ENCODE results near the gene ZNF765.
"Not testable (repeated sequence)": the region's sequence is repeated elsewhere in the genome, so short reads cannot be mapped to it uniquely, and the experiment has no call there.

The ZNF765 gene

GRCh38 chr19:53422551-53422950 lies 27.6 kb downstream of the ZNF765 start:
- DNase-seq (ENCODE audit: low spot score), result no peak

- DNase-seq (ENCODE audit: low spot score), result not testable (repeated sequence)
These were observed 28.1 kb downstream of the ZNF765 start for GRCh38 chr19:53423074-53423473.

GRCh38 chr19:53423680-53424079 lies 28.7 kb downstream of the ZNF765 start:
- DNase-seq (ENCODE audit: low spot score), result peak; percentile 2

GRCh38 chr19:53424968-53425597 lies 30.1 kb downstream of the ZNF765 start:
- peak; percentile 77 for DNase-seq (ENCODE audit: low spot score)

GRCh38 chr19:53431399-53432087 lies 36.6 kb downstream of the ZNF765 start, which contains the start of gene ZNF761:
ZNF761 (plus strand) TSS chr19:53431984; CDS start chr19:53447269, 15,285 bp downstream.
- peak; percentile 93 for DNase-seq (ENCODE audit: low spot score)

- peak; percentile 4 for DNase-seq (ENCODE audit: low spot score)
These were observed 37.2 kb downstream of the ZNF765 start for GRCh38 chr19:53432088-53432661.

- DNase-seq (ENCODE audit: low spot score), result not testable (repeated sequence)
These were observed 48.9 kb downstream of the ZNF765 start for GRCh38 chr19:53443809-53444208.

GRCh38 chr19:53447196-53447595 lies 52.2 kb downstream of the ZNF765 start:
- not testable (repeated sequence) for DNase-seq (ENCODE audit: low spot score)

GRCh38 chr19:53455828-53456227 lies 60.9 kb downstream of the ZNF765 start:
- no peak for DNase-seq (ENCODE audit: low spot score)

GRCh38 chr19:53460131-53460721 lies 65.3 kb downstream of the ZNF765 start:
- not testable (repeated sequence) for DNase-seq (ENCODE audit: low spot score)

GRCh38 chr19:53461866-53462265 lies 66.9 kb downstream of the ZNF765 start:
- no peak for DNase-seq (ENCODE audit: low spot score)

- DNase-seq (ENCODE audit: low spot score), result no peak
These were observed 67.9 kb downstream of the ZNF765 start for GRCh38 chr19:53462861-53463260.

- DNase-seq (ENCODE audit: low spot score), result peak; percentile 6
These were observed 68.3 kb downstream of the ZNF765 start for GRCh38 chr19:53463263-53463662.

GRCh38 chr19:53466726-53467484 lies 72.0 kb downstream of the ZNF765 start:
- DNase-seq (ENCODE audit: low spot score), result peak; percentile 6

- peak; percentile 94 for DNase-seq (ENCODE audit: low spot score)
These were observed 72.7 kb downstream of the ZNF765 start, which contains the start of gene ZNF813 for GRCh38 chr19:53467485-53468262. ZNF813 (plus strand) TSS chr19:53467733; CDS start chr19:53483823, 16,090 bp downstream.

GRCh38 chr19:53468628-53469027 lies 73.7 kb downstream of the ZNF765 start:
- not testable (repeated sequence) for DNase-seq (ENCODE audit: low spot score)

GRCh38 chr19:53471916-53472315 lies 77.0 kb downstream of the ZNF765 start:
- DNase-seq (ENCODE audit: low spot score), result no peak

GRCh38 chr19:53474832-53475231 lies 79.9 kb downstream of the ZNF765 start:
- DNase-seq (ENCODE audit: low spot score), result not testable (repeated sequence)

- not testable (repeated sequence) for DNase-seq (ENCODE audit: low spot score)
These were observed 80.5 kb downstream of the ZNF765 start for GRCh38 chr19:53475470-53475869.
